Measurements from ENCODE around the gene RANBP17. TPM values are rescaled to one million over a fixed set of nuclear protein-coding genes. Genes with fewer than 3 reads are reported as not detected.

RANBP17 gene
- total and polyA plus RNA-seq, 2 donors from 2014 or later: 2.0 to 15.4 TPM

GRCh38 chr5:171252674-171253073, 390.9 kb downstream of the RANBP17 start:
- no peak overlapping the region for H3K9ac ChIP-seq (ENCODE audit: low read length in 3 of 3)
- no peak overlapping the region for H3K27ac ChIP-seq (ENCODE audit: low read depth in 2 of 2, low read length in 2 of 2)
- no peaks in the 10 kb centered on the region for H3K4me1 ChIP-seq (ENCODE audit: control insufficient read depth in 2 of 3, insufficient read depth in 2 of 3, low read depth in 1 of 3, low read length in 3 of 3)
- FAIRE-seq (no peak), DNase-seq (no peak)
- TF ChIP-seq CTCF (IDR thresholded peaks at IDR 0.05; ENCODE audit: borderline replicate concordance, extremely low read depth, insufficient read depth): no peak
- H3K36me3 ChIP-seq (ENCODE audit: control insufficient read depth in 2 of 3, insufficient read depth in 3 of 3, low read length in 3 of 3): no peaks in the 10 kb centered on the region
- H3K9me3 ChIP-seq (ENCODE audit: control insufficient read depth in 2 of 3, insufficient read depth in 1 of 3, low read length in 3 of 3): no peaks in the 10 kb centered on the region
- no peaks in the 10 kb centered on the region for H3K27me3 ChIP-seq (ENCODE audit: control insufficient read depth, insufficient read depth, low read length)
- H3K4me3 ChIP-seq (ENCODE audit: low read length in 3 of 3): no peak overlapping the region
- intact Hi-C loops (cut with DNase I): no loop called here

- H3K4me3 ChIP-seq (ENCODE audit: low read length in 3 of 3): no peak overlapping the region
- H3K27me3 ChIP-seq (ENCODE audit: control insufficient read depth, insufficient read depth, low read length): no peaks in the 10 kb centered on the region
- no peaks in the 10 kb centered on the region for H3K4me1 ChIP-seq (ENCODE audit: control insufficient read depth in 2 of 3, insufficient read depth in 2 of 3, low read depth in 1 of 3, low read length in 3 of 3)
- TF ChIP-seq CTCF (IDR thresholded peaks at IDR 0.05; ENCODE audit: borderline replicate concordance, extremely low read depth, insufficient read depth): no peak
- H3K9me3 ChIP-seq (ENCODE audit: control insufficient read depth in 2 of 3, insufficient read depth in 1 of 3, low read length in 3 of 3): no peaks in the 10 kb centered on the region
- FAIRE-seq (no peak), DNase-seq (no peak)
- intact Hi-C loops (cut with DNase I): no loop called here
- no peak overlapping the region for H3K9ac ChIP-seq (ENCODE audit: low read length in 3 of 3)
- no peak overlapping the region for H3K27ac ChIP-seq (ENCODE audit: low read depth in 2 of 2, low read length in 2 of 2)
- H3K36me3 ChIP-seq (ENCODE audit: control insufficient read depth in 2 of 3, insufficient read depth in 3 of 3, low read length in 3 of 3): no peaks in the 10 kb centered on the region
These were observed 397.1 kb downstream of the RANBP17 start for GRCh38 chr5:171258737-171259415.

GRCh38 chr5:171261361-171261760, 399.5 kb downstream of the RANBP17 start:
- intact Hi-C loops (cut with DNase I): no loop called here
- Histone ChIP-seq H3K27ac (ENCODE audit: low read depth in 2 of 2, low read length in 2 of 2) (no peak overlapping the region), H3K4me3 (ENCODE audit: low read length in 3 of 3) (no peak overlapping the region), H3K36me3 (ENCODE audit: control insufficient read depth in 2 of 3, insufficient read depth in 3 of 3, low read length in 3 of 3) (no peaks in the 10 kb centered on the region), H3K4me1 (ENCODE audit: control insufficient read depth in 2 of 3, insufficient read depth in 2 of 3, low read depth in 1 of 3, low read length in 3 of 3) (no peaks in the 10 kb centered on the region), H3K9ac (ENCODE audit: low read length in 3 of 3) (no peak overlapping the region), H3K27me3 (ENCODE audit: control insufficient read depth, insufficient read depth, low read length) (no peaks in the 10 kb centered on the region), H3K9me3 (ENCODE audit: control insufficient read depth in 2 of 3, insufficient read depth in 1 of 3, low read length in 3 of 3) (no peaks in the 10 kb centered on the region)
- TF ChIP-seq CTCF (IDR thresholded peaks at IDR 0.05; ENCODE audit: borderline replicate concordance, extremely low read depth, insufficient read depth): no peak
- DNase-seq (no peak), FAIRE-seq (no peak)

- FAIRE-seq (no peak), DNase-seq (no peak)
- Histone ChIP-seq H3K27me3 (ENCODE audit: control insufficient read depth, insufficient read depth, low read length) (no peaks in the 10 kb centered on the region), H3K27ac (ENCODE audit: low read depth in 2 of 2, low read length in 2 of 2) (no peak overlapping the region), H3K9me3 (ENCODE audit: control insufficient read depth in 2 of 3, insufficient read depth in 1 of 3, low read length in 3 of 3) (no peaks in the 10 kb centered on the region), H3K9ac (ENCODE audit: low read length in 3 of 3) (no peak overlapping the region), H3K36me3 (ENCODE audit: control insufficient read depth in 2 of 3, insufficient read depth in 3 of 3, low read length in 3 of 3) (no peaks in the 10 kb centered on the region), H3K4me3 (ENCODE audit: low read length in 3 of 3) (no peak overlapping the region), H3K4me1 (ENCODE audit: control insufficient read depth in 2 of 3, insufficient read depth in 2 of 3, low read depth in 1 of 3, low read length in 3 of 3) (no peaks in the 10 kb centered on the region)
- TF ChIP-seq CTCF (IDR thresholded peaks at IDR 0.05; ENCODE audit: borderline replicate concordance, extremely low read depth, insufficient read depth): no peak
- intact Hi-C loops (cut with DNase I): no loop called here
These were observed 400.1 kb downstream of the RANBP17 start for GRCh38 chr5:171261904-171262303.
